Adrenal gland (tissue), 5 donors: ENCODE measurements around the gene UGP2.

Experiments used
- POLR2A ChIP-seq, 2 donors: fragments of 450-650 bp; IDR thresholded peaks; one replicate each; pipeline ENCODE4 v1.6.1; 2017; ENCODE audit warnings: antibody characterized with exemption in 2 of 2, mild to moderate bottlenecking in 2 of 2, moderate library complexity in 1 of 2
- TF ChIP-seq, protein P1 (sequence below), 6 experiments: fragments of 450-650 bp in 4 of 6; fragments of 200-600 bp in 2 of 6; sonication (generic) in 1 of 6; IDR thresholded peaks; 1 replicate in 5 of 6; 2 replicates in 1 of 6; pipeline versions ENCODE4 v1.5.1 to v1.8.0; 2016 to 2021; ENCODE audit warnings: antibody characterized with exemption in 6 of 6, mild to moderate bottlenecking in 2 of 6, moderate library complexity in 1 of 6
- donor health status: DM: no; HTN: no; CAD: no.

DNA sequence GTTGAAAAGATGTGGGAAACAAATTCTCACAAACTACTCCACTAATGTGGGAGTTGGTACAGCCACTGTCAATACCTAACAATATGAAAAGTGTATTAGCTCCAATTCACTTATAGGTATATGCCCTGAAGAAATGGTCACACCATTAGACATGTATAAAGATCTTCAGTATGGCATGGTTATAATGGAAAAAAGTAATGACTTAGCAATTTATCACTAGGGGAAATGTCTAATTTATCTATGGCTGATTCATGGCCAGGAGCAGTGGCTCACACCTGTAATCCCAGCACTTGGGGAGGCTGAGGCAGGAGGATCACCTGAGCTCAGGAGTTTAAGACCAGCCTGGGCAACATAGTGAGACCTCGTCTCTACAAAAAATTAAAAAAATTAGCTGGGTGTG lies 52.5 kb downstream of the UGP2 start:
- TF ChIP-seq POLR2A (IDR thresholded peaks at IDR 0.05) = no peak
- TF ChIP-seq, protein P1, sequence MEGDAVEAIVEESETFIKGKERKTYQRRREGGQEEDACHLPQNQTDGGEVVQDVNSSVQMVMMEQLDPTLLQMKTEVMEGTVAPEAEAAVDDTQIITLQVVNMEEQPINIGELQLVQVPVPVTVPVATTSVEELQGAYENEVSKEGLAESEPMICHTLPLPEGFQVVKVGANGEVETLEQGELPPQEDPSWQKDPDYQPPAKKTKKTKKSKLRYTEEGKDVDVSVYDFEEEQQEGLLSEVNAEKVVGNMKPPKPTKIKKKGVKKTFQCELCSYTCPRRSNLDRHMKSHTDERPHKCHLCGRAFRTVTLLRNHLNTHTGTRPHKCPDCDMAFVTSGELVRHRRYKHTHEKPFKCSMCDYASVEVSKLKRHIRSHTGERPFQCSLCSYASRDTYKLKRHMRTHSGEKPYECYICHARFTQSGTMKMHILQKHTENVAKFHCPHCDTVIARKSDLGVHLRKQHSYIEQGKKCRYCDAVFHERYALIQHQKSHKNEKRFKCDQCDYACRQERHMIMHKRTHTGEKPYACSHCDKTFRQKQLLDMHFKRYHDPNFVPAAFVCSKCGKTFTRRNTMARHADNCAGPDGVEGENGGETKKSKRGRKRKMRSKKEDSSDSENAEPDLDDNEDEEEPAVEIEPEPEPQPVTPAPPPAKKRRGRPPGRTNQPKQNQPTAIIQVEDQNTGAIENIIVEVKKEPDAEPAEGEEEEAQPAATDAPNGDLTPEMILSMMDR (IDR thresholded peaks at IDR 0.05) = no peak
